ENCODE measurements around the gene HERC3.

Gene HERC3

DNA sequence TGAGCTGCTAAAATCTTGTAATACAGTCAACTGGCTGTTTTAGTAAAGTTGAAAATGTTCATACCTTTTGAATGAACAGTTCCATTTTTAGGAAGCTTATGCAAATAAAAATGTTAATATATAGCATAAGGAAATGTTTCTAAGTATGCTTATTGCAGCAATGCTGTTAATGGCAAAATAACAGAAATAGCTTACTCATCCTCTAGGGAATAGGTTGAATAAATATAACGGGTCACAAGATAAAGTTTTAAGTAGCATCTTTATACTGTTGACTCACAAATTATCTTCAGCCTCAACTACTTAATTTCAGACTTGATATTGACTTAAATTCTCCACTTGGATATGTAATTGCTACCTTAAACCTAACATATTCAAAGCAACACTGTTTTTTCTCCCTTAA, 27.7 kb downstream of the HERC3 start:
- no peak for TF ChIP-seq GATA3 (IDR thresholded peaks at IDR 0.05; ENCODE audit: low read depth, low read length)
- TF ChIP-seq GATA2 (IDR thresholded peaks at IDR 0.05; ENCODE audit: low read depth, low read length): no peak

DNA sequence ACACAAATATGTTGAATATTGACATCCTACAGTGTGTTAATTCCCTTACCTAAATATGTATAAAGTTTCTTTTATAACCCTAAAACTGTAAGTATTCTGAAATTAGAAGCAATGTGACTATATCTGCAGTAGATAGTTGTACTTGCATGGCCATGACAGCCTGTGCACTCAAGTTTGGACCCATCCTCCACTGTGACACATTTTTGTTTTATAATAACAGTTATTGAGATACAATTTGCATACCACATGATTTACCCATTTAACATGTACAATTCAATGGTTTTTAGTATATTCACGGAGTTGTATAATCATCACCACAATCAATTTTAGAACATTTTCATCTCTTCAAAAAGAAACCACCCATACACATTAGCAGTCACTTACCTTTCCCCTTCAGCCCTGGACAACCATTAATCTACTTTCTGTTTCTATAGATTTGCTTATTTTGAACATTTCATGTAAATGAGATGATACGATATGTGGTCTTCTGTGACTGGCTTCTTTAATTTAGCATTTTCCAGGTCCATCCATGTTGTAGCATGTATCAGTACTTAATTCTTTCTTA, 29.6 kb downstream of the HERC3 start:
- no peak for TF ChIP-seq GATA3 (IDR thresholded peaks at IDR 0.05; ENCODE audit: low read depth, low read length)
- TF ChIP-seq GATA2 (IDR thresholded peaks at IDR 0.05; ENCODE audit: low read depth, low read length): no peak

DNA sequence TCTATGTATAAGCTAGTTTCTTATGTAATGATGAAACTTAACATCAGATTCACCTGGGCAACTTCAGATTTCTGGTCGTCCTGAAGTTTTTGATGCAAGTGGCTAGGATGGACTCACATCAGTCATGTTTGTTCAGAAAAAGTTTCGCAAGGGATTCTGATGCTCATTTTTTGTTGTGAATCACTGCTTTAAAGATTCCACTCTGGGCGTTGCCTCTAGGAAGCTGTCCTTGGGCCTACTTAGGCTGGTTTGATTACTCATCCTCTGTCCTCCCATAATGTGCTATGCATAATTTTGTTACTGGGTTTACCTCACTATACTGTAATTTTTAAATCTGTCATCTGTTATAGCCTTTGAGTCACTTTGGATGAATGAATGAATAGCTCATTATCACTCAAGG, 30.8 kb downstream of the HERC3 start:
- no peak for TF ChIP-seq GATA2 (IDR thresholded peaks at IDR 0.05; ENCODE audit: low read depth, low read length)
- no peak for TF ChIP-seq GATA3 (IDR thresholded peaks at IDR 0.05; ENCODE audit: low read depth, low read length)

DNA sequence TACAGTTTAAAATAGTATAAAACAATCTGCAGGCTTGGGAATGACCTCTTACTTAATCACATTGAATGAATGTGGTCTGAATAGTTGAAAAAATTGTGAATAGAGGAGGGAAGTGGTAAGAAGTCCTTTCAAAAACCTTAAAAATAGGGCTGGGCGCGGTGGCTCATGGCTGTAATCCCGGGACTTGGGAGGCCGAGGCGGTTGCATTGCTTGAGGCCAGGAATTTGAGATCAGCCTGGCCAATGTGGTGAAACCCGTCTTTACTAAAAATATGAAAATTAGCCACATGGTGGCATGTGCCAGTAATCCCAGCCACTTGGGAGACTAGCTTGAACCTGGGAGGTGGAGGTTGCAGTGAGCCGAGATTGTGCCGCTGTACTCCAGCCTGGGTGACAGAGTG, 36.5 kb downstream of the HERC3 start:
- no peak for TF ChIP-seq GATA3 (IDR thresholded peaks at IDR 0.05; ENCODE audit: low read depth, low read length)
- no peak for TF ChIP-seq GATA2 (IDR thresholded peaks at IDR 0.05; ENCODE audit: low read depth, low read length)

DNA sequence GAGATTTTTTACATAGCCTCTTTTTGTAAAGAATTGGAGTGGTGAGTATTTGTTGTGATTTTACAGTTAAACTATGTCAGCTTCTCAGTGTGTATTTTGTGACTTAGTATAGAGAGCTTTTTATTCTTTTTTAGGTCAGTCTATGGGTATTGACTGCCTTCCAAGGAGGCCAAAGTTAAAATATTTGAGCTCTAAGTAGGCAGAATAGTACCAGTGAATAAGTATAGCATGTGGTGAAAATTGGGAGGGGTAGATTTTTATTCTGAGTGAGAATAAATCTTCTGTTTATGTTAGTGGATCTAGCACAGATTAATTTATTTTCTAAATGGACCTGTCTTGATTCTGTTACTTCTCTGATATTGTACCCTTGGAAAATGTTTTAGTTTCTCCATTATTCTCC, 37.5 kb downstream of the HERC3 start:
- TF ChIP-seq GATA3 (IDR thresholded peaks at IDR 0.05; ENCODE audit: low read depth, low read length) (no peak), GATA2 (IDR thresholded peaks at IDR 0.05; ENCODE audit: low read depth, low read length) (no peak)

DNA sequence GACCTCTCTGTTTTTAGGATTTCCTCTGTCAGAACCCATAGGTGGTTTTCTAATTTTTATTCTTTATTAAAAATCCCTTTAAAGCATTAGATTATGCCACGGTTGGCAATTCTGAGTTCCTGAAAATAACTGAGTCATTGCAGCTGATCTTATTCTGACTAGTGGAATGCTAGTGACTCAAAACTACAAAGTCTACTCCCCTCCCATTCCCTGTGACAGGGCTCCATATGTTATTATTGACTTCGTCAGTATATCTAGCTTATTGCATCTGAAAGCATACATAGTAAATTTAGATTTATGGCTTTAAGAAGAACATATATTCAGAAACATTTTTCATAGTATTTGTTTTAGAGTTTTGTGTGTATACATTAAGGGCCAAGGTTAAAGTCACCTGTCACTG, 38.5 kb downstream of the HERC3 start:
- no peak for TF ChIP-seq GATA2 (IDR thresholded peaks at IDR 0.05; ENCODE audit: low read depth, low read length)
- TF ChIP-seq GATA3 (IDR thresholded peaks at IDR 0.05; ENCODE audit: low read depth, low read length): no peak

DNA sequence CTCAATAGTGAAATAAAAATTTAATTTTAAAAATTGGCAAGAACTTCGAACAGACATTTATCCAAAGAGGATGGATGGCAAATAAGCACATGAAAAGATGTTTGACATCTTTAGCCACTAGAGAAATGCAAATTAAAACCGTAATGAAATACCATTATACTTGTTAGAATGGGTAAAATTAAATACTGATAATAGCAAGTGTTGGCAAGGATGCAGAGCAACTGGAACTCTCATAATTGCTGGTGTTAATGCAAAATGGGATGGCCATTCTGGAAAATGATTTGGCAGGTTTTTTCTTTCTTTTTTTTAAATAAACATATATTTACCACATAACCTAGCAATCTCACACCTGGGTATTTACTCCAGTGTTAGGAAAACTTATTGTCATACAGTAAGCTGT, 51.7 kb downstream of the HERC3 start:
- TF ChIP-seq GATA2 (IDR thresholded peaks at IDR 0.05; ENCODE audit: low read depth, low read length): no peak
- TF ChIP-seq GATA3 (IDR thresholded peaks at IDR 0.05; ENCODE audit: low read depth, low read length): no peak

DNA sequence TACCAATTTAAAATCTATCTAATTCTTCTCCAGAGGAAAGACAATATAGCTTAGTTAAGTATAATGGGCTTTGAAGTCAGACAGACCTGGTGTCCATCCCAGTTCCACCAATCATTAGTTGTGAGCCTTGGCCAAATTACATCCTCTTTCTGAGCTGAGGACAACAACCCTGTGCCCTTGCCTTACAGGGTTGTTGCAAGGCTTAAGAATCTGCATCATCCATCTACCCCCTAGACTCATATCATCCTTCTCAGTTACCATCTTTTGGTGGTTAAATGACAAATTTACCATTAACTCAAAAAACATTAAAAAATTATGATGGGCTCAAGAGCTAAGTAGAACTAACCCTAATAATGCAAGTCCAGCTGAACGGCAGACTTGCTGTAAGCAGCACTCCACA, 53.7 kb downstream of the HERC3 start:
- TF ChIP-seq GATA3 (IDR thresholded peaks at IDR 0.05; ENCODE audit: low read depth, low read length) (no peak), GATA2 (IDR thresholded peaks at IDR 0.05; ENCODE audit: low read depth, low read length) (no peak)

DNA sequence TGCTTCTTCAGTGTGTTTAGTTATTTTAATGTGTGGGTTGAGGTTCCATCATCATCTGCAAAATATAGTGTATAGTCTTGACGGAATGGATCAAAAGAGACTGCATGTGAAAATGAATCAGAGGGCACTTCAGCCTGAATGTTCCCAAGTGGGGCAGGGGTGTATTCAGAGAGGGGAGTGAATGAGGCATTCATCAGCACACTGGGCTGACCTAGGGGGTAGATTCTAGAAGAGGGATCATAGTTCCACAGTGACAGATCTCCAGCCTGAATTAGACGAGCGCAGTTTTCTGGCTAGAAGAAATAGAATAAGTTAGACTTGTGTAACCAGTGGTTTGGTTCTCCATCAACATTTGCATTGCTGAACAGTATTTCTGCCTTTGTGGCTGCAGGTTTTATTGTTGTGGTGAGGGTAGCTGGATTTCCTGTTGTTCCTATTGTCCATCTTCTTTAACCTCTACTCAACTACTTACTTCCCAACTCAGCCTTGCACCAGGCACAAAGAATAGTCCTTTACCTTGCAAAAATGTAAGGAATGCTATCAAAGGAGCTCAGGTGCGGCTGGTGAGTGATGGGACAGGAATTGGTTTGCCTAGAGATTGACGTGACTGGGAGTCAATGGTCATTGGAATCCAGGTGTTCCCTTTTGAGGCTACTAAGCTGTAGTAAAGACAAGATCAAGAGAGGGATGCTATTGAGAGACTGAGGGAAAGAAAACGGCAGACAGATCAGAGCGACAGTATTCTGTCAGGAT, 54.4 kb downstream of the HERC3 start:
- TF ChIP-seq GATA3 (IDR thresholded peaks at IDR 0.05; ENCODE audit: low read depth, low read length) (no peak), GATA2 (IDR thresholded peaks at IDR 0.05; ENCODE audit: low read depth, low read length) (no peak)

DNA sequence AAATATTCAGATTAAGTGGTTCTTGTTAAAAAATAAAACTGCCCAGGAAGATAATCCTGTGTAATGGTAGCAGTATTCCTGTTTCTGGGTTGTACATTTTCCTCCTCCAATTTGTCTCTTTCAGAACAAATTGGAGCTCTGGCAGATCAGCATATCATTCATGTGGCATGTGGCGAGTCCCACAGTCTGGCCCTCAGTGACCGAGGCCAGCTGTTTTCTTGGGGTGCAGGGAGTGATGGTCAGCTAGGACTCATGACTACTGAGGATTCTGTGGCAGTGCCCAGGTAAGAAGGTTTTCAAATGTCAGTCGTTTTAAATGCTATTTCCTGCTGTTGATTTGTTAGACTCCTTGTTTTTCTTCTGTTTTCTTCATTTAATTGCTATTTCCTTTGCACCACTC, 57.4 kb downstream of the HERC3 start:
- TF ChIP-seq GATA3 (IDR thresholded peaks at IDR 0.05; ENCODE audit: low read depth, low read length) (no peak), GATA2 (IDR thresholded peaks at IDR 0.05; ENCODE audit: low read depth, low read length) (no peak)

DNA sequence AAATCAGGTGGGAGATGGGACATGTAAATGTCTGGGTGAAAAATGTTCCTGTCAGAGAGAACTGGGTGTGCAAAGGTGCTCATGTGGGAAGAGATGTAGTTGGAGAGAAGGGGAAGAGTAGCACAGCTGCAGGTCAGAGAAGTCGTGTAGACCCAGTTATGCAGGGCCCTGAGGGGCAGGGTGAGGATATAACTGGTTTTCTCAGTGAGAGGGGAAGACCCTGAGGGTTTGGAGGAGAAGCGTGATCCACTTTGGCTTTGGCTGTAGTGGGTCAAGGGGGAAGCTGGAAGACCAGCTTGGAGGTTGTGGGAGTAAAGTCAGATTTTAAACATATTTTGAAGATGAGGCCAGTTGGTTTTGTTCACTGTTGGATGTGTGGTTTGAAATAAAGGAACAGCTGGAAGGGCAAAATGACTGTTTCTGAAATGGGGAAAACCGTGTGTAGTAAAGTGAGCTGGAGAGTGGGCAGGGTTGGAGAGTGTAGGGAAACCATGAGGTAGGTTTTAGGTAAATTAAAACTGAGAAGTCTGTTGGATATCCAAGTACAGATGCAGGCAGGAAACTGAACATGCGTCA, 61.2 kb downstream of the HERC3 start:
- TF ChIP-seq GATA2 (IDR thresholded peaks at IDR 0.05; ENCODE audit: low read depth, low read length) (no peak), GATA3 (IDR thresholded peaks at IDR 0.05; ENCODE audit: low read depth, low read length) (no peak)

DNA sequence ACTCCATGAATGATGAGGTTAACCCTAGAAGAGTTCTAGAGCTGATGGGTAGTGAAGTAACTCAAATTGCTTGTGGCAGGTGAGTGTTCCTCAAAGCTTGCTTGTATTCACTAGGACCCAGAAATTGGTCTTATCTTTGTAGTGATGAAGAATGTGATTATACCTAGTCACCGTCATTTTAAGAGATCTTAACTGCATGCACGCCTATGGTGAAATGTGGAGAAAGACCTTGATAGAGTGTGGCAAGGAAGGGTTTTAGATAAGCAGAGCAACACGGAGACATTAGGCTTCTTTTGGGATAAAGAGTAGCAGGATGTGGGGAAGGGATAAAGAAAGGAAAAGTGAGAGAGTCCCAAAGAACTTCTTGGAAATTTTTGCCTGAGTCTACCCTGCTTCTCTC, 62.9 kb downstream of the HERC3 start:
- TF ChIP-seq GATA3 (IDR thresholded peaks at IDR 0.05; ENCODE audit: low read depth, low read length): no peak
- no peak for TF ChIP-seq GATA2 (IDR thresholded peaks at IDR 0.05; ENCODE audit: low read depth, low read length)

DNA sequence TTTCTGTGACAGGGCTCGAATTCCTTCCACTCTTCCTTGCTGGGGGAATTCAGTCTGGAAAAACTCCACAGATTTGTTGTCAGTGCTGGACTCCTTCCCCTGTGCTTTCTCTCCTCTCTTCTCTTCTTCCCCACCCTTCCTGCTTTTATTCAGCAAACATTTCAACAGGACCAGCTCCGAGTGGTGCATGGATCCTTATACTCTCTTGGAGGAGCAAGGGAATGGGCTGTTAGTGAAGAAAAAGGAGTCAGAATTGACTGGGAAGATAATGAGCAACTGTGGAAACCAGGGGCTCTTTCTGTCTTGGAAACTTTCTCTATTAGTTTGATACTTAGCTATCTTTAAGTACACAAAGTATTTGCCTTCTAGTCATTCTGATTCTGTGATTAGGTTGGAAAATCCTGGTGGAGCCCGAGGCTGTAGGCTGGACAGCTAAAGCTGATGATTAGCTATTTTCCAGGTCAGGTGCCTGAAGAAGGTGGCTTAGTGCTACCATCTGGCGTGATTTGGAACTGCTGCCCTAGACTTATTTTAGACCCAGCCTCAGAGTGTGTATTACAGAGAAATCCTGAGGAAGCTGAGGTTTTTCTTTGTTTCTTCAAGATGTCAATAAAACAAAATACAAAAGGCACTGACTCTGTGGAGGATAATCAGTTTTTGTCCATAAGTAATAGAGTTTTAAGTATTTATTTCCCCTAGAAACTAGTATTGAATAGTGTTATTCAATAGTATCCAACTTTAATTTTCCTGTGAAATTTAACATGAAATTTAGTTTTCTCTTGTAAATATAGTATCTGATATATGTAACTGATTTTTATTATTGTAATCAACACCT, 67.0 kb downstream of the HERC3 start:
- TF ChIP-seq GATA2 (IDR thresholded peaks at IDR 0.05; ENCODE audit: low read depth, low read length) (no peak), GATA3 (IDR thresholded peaks at IDR 0.05; ENCODE audit: low read depth, low read length) (no peak)

DNA sequence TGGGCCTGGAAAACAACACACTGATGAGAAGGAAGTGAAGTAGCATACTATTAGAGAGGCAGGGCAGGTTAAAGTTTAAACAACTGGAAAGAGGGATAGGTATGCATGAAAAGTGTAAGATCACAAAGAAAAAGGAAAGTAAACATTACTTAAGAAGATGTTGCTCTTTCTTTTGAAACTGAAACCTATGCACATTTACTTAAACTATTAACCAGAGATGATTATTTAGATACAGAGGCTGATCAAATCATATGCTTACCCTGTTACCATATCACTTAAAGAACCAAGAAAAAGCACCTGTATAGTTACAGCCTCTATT, 67.6 kb downstream of the HERC3 start:
- TF ChIP-seq GATA3 (IDR thresholded peaks at IDR 0.05; ENCODE audit: low read depth, low read length) (no peak), GATA2 (IDR thresholded peaks at IDR 0.05; ENCODE audit: low read depth, low read length) (no peak)

Measured in SH-SY5Y (cell line).